ENCODE measurements around the gene ORMDL3. TPM values are rescaled to one million over a fixed set of nuclear protein-coding genes. Genes with fewer than 3 reads are reported as not detected.

Gene ORMDL3
- total RNA-seq, 1 experiment from 2014 or later: 58.6 TPM

DNA sequence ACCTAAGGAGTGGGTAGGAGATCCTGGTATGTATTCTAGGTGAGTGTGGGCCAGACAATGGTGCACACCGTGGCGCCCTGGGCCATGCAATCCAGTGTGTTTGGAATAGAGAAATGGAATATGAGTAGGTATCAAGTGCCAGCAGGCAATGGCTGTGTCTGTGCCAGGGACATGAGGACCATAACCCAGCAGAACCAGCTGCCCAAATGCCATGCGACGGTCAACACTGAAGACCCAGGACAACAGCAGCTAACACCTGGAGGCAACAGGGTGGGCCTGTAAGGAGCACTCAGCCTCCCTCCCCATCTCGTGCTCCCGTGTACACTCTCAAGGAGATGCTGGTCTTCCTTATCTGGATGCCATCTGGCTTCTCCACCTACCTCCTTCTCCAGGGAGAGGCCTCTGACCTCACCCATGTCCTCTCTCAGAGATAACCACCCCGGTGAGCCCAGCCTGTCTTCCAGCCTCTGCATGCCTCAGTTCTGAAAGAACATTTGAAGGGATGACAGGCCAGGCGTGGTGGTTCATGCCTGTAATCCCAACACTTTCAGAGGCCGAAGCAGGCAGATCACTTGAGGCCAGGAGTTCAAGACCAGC, 8.2 kb downstream of the ORMDL3 start:
- no peaks in the 10 kb centered on the region for H3K9me3 Mint-ChIP-seq
- H3K27me3 Mint-ChIP-seq (ENCODE audit: low read depth): no peaks in the 10 kb centered on the region; the same call in 1 of the 2 replicates
- Histone ChIP-seq H2AFZ (ENCODE audit: low read length) (no peak overlapping the region), H2AK5ac (ENCODE audit: insufficient read length, low read length) (no peak overlapping the region), H4K91ac (ENCODE audit: insufficient read length, low read depth, low read length) (no peak overlapping the region), H3K27me3 (ENCODE audit: insufficient read depth, low read length) (no peaks in the 10 kb centered on the region), H3K4ac (ENCODE audit: low read depth, low read length) (no peak overlapping the region), H2BK12ac (ENCODE audit: insufficient read length, low read depth, low read length) (no peak overlapping the region), H3K79me1 (ENCODE audit: insufficient read depth, low read depth, low read length, poor library complexity, severe bottlenecking) (no peaks in the 10 kb centered on the region), H3K9ac (ENCODE audit: extremely low read depth, insufficient read length, low read length) (no peak overlapping the region), H3K9me3 (ENCODE audit: control insufficient read depth, low read depth, low read length) (no peaks in the 10 kb centered on the region), H2BK15ac (ENCODE audit: low read depth, low read length) (no peak overlapping the region), H4K8ac (replicated peaks; ENCODE audit: insufficient read length, low read depth, low read length) (no peak overlapping the region), H3K14ac (ENCODE audit: insufficient read depth, low read length) (no peak overlapping the region), H4K20me1 (ENCODE audit: control insufficient read depth, insufficient read depth, insufficient read length) (no peaks in the 10 kb centered on the region), H2BK5ac (ENCODE audit: insufficient read length, low read length) (no peak overlapping the region), H2BK20ac (ENCODE audit: low read depth, low read length, poor library complexity, severe bottlenecking) (no peak overlapping the region), H3K18ac (ENCODE audit: insufficient read length, low read depth, low read length) (no peak overlapping the region), H3K23ac (ENCODE audit: insufficient read length, low read depth, low read length) (no peak overlapping the region), H3T11ph (ENCODE audit: low read length) (no peak overlapping the region), H3K27ac (ENCODE audit: insufficient read length, low read depth, low read length) (no peak overlapping the region), H3K56ac (ENCODE audit: insufficient read length, low read depth, low read length) (no peak overlapping the region), H3K4me1 (ENCODE audit: insufficient read depth, low read length) (no peaks in the 10 kb centered on the region), H4K5ac (ENCODE audit: insufficient read length, low read depth, low read length) (no peak overlapping the region), H2BK120ac (ENCODE audit: low read depth, low read length, poor library complexity, severe bottlenecking) (no peak overlapping the region), H3K4me2 (ENCODE audit: insufficient read depth, insufficient read length, low read length) (no peak overlapping the region), H3K23me2 (ENCODE audit: insufficient read length, low read depth, low read length, poor library complexity, severe bottlenecking) (no peaks in the 10 kb centered on the region), H3K79me2 (ENCODE audit: insufficient read depth, low read length) (no peaks in the 10 kb centered on the region)
- WGBS (ENCODE audit: extremely low coverage, insufficient read length, low lambda C conversion rate): no CpG with 5 or more reads among the region's 9 CpGs
- TF ChIP-seq, protein P1, sequence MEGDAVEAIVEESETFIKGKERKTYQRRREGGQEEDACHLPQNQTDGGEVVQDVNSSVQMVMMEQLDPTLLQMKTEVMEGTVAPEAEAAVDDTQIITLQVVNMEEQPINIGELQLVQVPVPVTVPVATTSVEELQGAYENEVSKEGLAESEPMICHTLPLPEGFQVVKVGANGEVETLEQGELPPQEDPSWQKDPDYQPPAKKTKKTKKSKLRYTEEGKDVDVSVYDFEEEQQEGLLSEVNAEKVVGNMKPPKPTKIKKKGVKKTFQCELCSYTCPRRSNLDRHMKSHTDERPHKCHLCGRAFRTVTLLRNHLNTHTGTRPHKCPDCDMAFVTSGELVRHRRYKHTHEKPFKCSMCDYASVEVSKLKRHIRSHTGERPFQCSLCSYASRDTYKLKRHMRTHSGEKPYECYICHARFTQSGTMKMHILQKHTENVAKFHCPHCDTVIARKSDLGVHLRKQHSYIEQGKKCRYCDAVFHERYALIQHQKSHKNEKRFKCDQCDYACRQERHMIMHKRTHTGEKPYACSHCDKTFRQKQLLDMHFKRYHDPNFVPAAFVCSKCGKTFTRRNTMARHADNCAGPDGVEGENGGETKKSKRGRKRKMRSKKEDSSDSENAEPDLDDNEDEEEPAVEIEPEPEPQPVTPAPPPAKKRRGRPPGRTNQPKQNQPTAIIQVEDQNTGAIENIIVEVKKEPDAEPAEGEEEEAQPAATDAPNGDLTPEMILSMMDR (conservative IDR thresholded peaks at IDR 0.05): no peak
- H3K27ac Mint-ChIP-seq: no peak overlapping the region
- H3K4me3 Mint-ChIP-seq: no peak overlapping the region
- peaks cover 2 to 4% of the 10 kb centered on the region in 2 experiments for H3K4me1 Mint-ChIP-seq
- DNase-seq: no peak
- peaks cover 20 to 47% (median 46%) of the 10 kb centered on the region in 3 experiments; a peak in 6 of 7 replicates for H3K36me3 Mint-ChIP-seq (ENCODE audit: insufficient read depth in 1 of 3, low read depth in 3 of 3)

Measured in H9 (cell line).